Prostate gland (tissue), 2 donors: ENCODE measurements around the gene CSNK1G2. TPM values are rescaled to one million over a fixed set of nuclear protein-coding genes. Genes with fewer than 3 reads are reported as not detected.

ENCODE experiments used
- DNase-seq: peaks from one replicate; pipeline ENCODE4 v3.0.0-alpha.2; 2019; ENCODE audit warnings: low spot score
- H3K27ac ChIP-seq, 2 donors: fragments of 200-600 bp; sonication (generic); 2 replicates each; pipeline ENCODE4 v1.5.1; 2017 to 2019
- H3K27me3 ChIP-seq: fragments of 200-600 bp; sonication (generic); replicated peaks from 2 replicates; pipeline ENCODE4 v1.5.1; 2019; ENCODE audit not compliant: insufficient read depth
- H3K36me3 ChIP-seq, 2 donors: fragments of 200-600 bp; sonication (generic); 1 replicate in 1 of 2; 2 replicates in 1 of 2; pipeline versions ENCODE4 v1.5.1 to v1.8.1; 2017 to 2019
- H3K4me1 ChIP-seq: fragments of 200-600 bp; sonication (generic); replicated peaks from 2 replicates; pipeline ENCODE4 v1.5.1; 2019
- H3K4me3 ChIP-seq, 2 donors: fragments of 200-600 bp; sonication (generic); 2 replicates each; pipeline ENCODE4 v1.5.1; 2017 to 2019
- H3K9me3 ChIP-seq: fragments of 200-600 bp; sonication (generic); 2 replicates; pipeline ENCODE4 v1.5.1; 2017
- POLR2A ChIP-seq: fragments of 450-650 bp; IDR thresholded peaks from one replicate; pipeline ENCODE4 v1.6.1; 2016; ENCODE audit warnings: antibody characterized with exemption, mild to moderate bottlenecking
- POLR2AphosphoS5 ChIP-seq: sonication (generic); formaldehyde crosslinking; IDR thresholded peaks from one replicate; pipeline ENCODE4 v1.6.1; 2017; ENCODE audit warnings: antibody characterized with exemption
- WGBS: methylation state at CpG from one replicate; pipeline ENCODE4 v1.1.5; 2018; 5-methylcytosine and 5-hydroxymethylcytosine counted together
- intact Hi-C: fragments of 100-400 bp; cut with DNase I; formaldehyde crosslinking; loops from one replicate; pipeline ENCODE4 v1.14.2; 2022
- total RNA-seq, 2 donors: library from RNA; depleted of rRNA; stranded (reverse); fragments of >200 nt; gene quantifications; one replicate each; pipeline ENCODE4 v1.1.0, GENCODE V29; 2016
- TF ChIP-seq, protein P1 (sequence below), 4 experiments: fragments of 200-600 bp in 2 of 4; fragments of 450-650 bp in 2 of 4; sonication (generic) in 2 of 4; IDR thresholded peaks; 1 replicate in 3 of 4; 2 replicates in 1 of 4; pipeline ENCODE4 v1.5.1; 2016 to 2019; ENCODE audit warnings: antibody characterized with exemption in 4 of 4, mild to moderate bottlenecking in 2 of 4, moderate library complexity in 2 of 4

The CSNK1G2 gene
- total RNA-seq, 2 donors from 2014 or later, result 56.5 to 107 TPM

DNA sequence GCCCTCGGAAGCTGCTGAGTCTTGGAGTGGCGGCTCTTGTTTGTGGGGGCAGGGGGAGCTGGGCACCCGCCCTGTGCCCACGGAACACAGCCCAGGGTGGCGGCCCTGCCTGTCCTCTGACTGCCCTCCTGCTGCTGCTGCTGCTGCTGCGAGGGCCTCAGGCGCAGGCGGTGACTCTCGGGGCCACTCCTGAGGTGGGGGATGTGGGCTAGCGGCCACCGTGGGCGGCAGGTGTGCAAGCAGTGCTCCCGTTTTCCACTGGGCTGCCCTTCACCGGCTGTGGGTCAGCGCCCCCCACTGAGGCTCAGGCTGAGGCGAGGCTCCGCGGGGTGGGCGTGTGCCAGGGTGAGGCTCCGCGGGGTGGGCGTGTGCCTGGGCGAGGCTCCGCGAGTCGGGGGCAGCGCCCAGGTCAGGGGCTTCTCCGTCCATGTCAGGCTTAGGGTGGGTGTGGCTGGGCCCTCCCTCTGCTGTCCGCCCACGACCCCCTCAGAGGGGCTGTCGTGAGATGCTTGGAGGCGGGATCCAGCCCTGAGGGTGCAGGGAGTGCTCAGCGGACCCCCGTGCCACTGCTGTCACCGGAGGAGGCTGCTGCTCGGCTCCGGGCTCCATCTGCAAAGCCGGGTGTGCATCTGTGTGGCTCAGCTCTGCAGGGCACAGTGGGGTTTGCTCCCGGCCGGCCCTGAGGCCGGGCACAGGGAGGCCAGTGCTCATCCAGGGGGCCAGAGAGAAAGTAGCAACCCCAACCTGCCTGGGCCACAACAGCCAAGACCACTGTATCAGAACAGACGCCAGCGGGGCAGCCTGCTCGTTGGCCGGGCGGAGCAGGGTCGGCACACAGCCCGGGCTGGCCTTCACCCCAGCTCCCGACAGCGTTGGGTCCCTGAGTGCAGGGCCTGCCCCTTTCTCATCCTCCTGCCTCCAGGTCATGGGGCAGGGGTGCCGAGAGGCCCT, 14.5 kb downstream of the CSNK1G2 start:
- TF ChIP-seq POLR2A (no peak), POLR2AphosphoS5 (no peak)
- TF ChIP-seq, protein P1, sequence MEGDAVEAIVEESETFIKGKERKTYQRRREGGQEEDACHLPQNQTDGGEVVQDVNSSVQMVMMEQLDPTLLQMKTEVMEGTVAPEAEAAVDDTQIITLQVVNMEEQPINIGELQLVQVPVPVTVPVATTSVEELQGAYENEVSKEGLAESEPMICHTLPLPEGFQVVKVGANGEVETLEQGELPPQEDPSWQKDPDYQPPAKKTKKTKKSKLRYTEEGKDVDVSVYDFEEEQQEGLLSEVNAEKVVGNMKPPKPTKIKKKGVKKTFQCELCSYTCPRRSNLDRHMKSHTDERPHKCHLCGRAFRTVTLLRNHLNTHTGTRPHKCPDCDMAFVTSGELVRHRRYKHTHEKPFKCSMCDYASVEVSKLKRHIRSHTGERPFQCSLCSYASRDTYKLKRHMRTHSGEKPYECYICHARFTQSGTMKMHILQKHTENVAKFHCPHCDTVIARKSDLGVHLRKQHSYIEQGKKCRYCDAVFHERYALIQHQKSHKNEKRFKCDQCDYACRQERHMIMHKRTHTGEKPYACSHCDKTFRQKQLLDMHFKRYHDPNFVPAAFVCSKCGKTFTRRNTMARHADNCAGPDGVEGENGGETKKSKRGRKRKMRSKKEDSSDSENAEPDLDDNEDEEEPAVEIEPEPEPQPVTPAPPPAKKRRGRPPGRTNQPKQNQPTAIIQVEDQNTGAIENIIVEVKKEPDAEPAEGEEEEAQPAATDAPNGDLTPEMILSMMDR (IDR thresholded peaks at IDR 0.05), result no peak
- intact Hi-C loops, result no loop called here
- Histone ChIP-seq H3K27ac (no peak overlapping the region), H3K4me1 (no peaks in the 10 kb centered on the region), H3K4me3 (no peak overlapping the region), H3K36me3 (no peaks in the 10 kb centered on the region), H3K27me3 (no peaks in the 10 kb centered on the region), H3K9me3 (no peaks in the 10 kb centered on the region)
- DNase-seq, result no peak
- 79% methylated on average over 47 of the region's 51 CpGs for WGBS

DNA sequence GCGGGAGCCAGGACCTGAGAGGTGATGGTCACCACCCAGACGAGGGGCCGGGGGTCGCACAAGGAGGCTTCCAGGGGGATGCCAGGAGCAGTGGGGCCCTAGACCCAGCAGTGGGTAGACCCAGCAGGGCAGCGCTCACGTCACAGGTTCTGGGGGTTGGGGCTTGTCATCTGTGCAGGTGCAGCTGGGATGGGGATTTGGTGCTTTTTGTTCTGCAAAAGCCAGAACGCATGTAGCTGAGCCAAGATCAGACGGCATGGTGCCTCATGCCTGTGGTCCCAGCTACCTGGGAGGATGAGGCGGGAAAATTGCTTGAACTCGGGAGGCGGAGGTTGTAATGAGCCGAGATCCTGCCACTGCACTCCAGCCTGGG, 15.1 kb downstream of the CSNK1G2 start:
- no peak overlapping the region for H3K4me3 ChIP-seq
- intact Hi-C loops, result no loop called here
- H3K27ac ChIP-seq, result no peak overlapping the region
- no peaks in the 10 kb centered on the region for H3K4me1 ChIP-seq
- H3K27me3 ChIP-seq, result no peaks in the 10 kb centered on the region
- H3K9me3 ChIP-seq, result no peaks in the 10 kb centered on the region
- TF ChIP-seq POLR2AphosphoS5 (no peak), POLR2A (no peak)
- TF ChIP-seq, protein P1 (IDR thresholded peaks at IDR 0.05), result no peak
- no peaks in the 10 kb centered on the region for H3K36me3 ChIP-seq
- DNase-seq, result no peak
- WGBS, result 90% methylated on average over 10 of the region's 12 CpGs

DNA sequence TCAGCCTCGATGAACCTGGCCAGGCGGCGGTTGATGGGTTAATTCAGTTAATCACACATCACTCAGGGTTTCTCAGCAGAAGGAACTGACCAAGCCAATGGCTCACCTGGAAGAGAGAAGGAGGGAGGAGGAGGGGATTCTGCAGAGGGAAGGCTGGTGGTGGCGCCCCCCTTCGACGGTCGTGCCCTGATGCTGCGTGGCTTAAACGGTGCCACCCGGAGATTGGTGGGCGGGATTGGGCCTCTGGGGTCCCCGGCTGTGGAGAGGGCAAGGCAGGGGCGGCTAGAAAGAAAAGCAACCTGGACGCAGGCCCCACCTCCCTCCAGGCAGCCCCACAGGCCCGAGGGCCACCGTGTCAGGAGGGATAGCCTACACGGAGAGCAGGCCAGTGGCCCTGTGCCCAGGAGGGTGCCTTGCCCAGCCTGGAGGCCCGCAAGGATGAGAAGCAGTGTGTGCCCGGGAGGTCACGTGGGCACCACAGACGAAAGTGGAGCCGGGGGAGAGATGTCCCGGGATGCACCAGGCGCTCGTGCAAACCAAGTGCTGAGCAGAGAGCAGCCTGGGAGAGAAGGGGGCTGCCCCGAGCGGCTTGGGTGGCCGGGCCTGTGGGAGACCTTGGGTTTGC, 16.0 kb downstream of the CSNK1G2 start:
- H3K27ac ChIP-seq, result no peak overlapping the region
- no peak overlapping the region for H3K4me3 ChIP-seq
- no peaks in the 10 kb centered on the region for H3K9me3 ChIP-seq
- intact Hi-C loops, result no loop called here
- H3K27me3 ChIP-seq, result no peaks in the 10 kb centered on the region
- 56% methylated on average over 28 of the region's 28 CpGs for WGBS
- TF ChIP-seq POLR2A, result no peak
- no peak for TF ChIP-seq POLR2AphosphoS5
- TF ChIP-seq, protein P1 (IDR thresholded peaks at IDR 0.05), result no peak
- H3K4me1 ChIP-seq, result no peaks in the 10 kb centered on the region
- no peak for DNase-seq
- H3K36me3 ChIP-seq, result no peaks in the 10 kb centered on the region

DNA sequence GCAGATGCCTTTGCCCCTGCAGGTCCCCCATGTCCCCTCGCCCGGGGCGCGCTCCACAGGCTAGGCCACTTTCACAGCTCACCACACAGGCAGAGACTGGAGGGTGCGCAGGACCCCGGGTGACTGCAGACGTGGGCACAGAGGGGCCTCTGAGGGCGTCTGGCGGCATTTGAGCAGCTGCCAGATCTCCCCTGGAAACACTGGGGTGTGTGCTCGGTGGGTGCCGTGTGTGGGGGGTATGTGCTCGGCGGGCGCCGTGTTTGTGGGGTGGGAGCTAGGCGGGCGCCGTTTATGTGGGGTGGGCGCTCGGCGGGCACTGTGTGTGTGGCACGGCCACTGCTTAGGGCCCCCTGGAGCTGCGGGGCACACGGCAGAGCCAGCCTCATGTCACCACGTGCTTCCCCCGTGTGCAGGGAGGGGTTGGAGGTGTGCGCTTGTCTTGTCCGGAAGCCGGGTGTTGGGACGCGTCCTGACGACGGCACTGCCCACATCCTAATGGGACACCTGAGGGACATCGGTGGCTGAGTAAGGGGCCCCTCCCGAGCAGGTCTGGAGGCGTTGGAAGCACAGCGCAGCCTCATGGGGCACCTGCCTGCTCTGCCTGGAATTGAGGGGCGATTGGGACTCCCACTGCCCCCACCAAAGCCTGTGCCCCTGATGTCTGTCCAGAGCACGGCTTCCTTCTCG, 16.7 kb downstream of the CSNK1G2 start:
- Histone ChIP-seq H3K4me3 (no peak overlapping the region), H3K9me3 (no peaks in the 10 kb centered on the region), H3K27me3 (no peaks in the 10 kb centered on the region), H3K36me3 (no peaks in the 10 kb centered on the region), H3K27ac (no peak overlapping the region), H3K4me1 (no peaks in the 10 kb centered on the region)
- WGBS, result 67% methylated on average over 18 of the region's 40 CpGs
- no peak for DNase-seq
- intact Hi-C loops, result no loop called here
- TF ChIP-seq, protein P1 (IDR thresholded peaks at IDR 0.05), result no peak
- TF ChIP-seq POLR2AphosphoS5 (no peak), POLR2A (no peak)
